Fibroblast of skin of scalp (primary cell): Measurements from ENCODE around the gene ZDHHC14.
A peak's percentile ranks its signal among the peaks of the same experiment; 100 is the strongest.
"Not testable (repeated sequence)": the region's sequence is repeated elsewhere in the genome, so short reads cannot be mapped to it uniquely, and the experiment has no call there.

Source experiments
- DNase-seq: peaks from one replicate; pipeline ENCODE4 v3.0.0-alpha.2; 2013

Gene ZDHHC14

GRCh38 chr6:157699777-157700636 is 319.0 kb downstream of the ZDHHC14 start:
- DNase-seq: no peak

- not testable (repeated sequence) for DNase-seq
Measured at GRCh38 chr6:157706351-157706750, 325.4 kb downstream of the ZDHHC14 start.

- no peak for DNase-seq
Measured at GRCh38 chr6:157706883-157707282, 325.9 kb downstream of the ZDHHC14 start.

- no peak for DNase-seq
Measured at GRCh38 chr6:157707576-157707975, 326.6 kb downstream of the ZDHHC14 start.

- DNase-seq: no peak
Measured at GRCh38 chr6:157708239-157708638, 327.2 kb downstream of the ZDHHC14 start.

- no peak for DNase-seq
Measured at GRCh38 chr6:157708933-157709332, 327.9 kb downstream of the ZDHHC14 start.

GRCh38 chr6:157709555-157709954 is 328.6 kb downstream of the ZDHHC14 start:
- no peak for DNase-seq

- DNase-seq: no peak
Measured at GRCh38 chr6:157710604-157711003, 329.6 kb downstream of the ZDHHC14 start.

- DNase-seq: no peak
Measured at GRCh38 chr6:157711060-157711459, 330.1 kb downstream of the ZDHHC14 start.

- DNase-seq: no peak
Measured at GRCh38 chr6:157712585-157713295, 331.8 kb downstream of the ZDHHC14 start.

- no peak for DNase-seq
Measured at GRCh38 chr6:157713451-157714152, 332.6 kb downstream of the ZDHHC14 start.

GRCh38 chr6:157714153-157714490 is 333.1 kb downstream of the ZDHHC14 start:
- DNase-seq: peak; percentile 58

GRCh38 chr6:157715728-157716164 is 334.8 kb downstream of the ZDHHC14 start:
- peak; percentile 92 for DNase-seq

- DNase-seq: peak; percentile 55
Measured at GRCh38 chr6:157716251-157716995, 335.4 kb downstream of the ZDHHC14 start.

- no peak for DNase-seq
Measured at GRCh38 chr6:157717340-157717748, 336.4 kb downstream of the ZDHHC14 start.

- DNase-seq: no peak
Measured at GRCh38 chr6:157718503-157719187, 337.7 kb downstream of the ZDHHC14 start.

GRCh38 chr6:157720964-157721363 is 340.0 kb downstream of the ZDHHC14 start:
- DNase-seq: not testable (repeated sequence)

- no peak for DNase-seq
Measured at GRCh38 chr6:157721426-157721825, 340.4 kb downstream of the ZDHHC14 start.

- no peak for DNase-seq
Measured at GRCh38 chr6:157721830-157722229, 340.8 kb downstream of the ZDHHC14 start.

- DNase-seq: no peak
Measured at GRCh38 chr6:157723376-157723775, 342.4 kb downstream of the ZDHHC14 start.

GRCh38 chr6:157724138-157724820 is 343.3 kb downstream of the ZDHHC14 start:
- peak; percentile 12 for DNase-seq
